ENCODE results near the gene TDRD10.

- TF ChIP-seq, protein P1, sequence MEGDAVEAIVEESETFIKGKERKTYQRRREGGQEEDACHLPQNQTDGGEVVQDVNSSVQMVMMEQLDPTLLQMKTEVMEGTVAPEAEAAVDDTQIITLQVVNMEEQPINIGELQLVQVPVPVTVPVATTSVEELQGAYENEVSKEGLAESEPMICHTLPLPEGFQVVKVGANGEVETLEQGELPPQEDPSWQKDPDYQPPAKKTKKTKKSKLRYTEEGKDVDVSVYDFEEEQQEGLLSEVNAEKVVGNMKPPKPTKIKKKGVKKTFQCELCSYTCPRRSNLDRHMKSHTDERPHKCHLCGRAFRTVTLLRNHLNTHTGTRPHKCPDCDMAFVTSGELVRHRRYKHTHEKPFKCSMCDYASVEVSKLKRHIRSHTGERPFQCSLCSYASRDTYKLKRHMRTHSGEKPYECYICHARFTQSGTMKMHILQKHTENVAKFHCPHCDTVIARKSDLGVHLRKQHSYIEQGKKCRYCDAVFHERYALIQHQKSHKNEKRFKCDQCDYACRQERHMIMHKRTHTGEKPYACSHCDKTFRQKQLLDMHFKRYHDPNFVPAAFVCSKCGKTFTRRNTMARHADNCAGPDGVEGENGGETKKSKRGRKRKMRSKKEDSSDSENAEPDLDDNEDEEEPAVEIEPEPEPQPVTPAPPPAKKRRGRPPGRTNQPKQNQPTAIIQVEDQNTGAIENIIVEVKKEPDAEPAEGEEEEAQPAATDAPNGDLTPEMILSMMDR (IDR thresholded peaks at IDR 0.05), result no peak
- TF ChIP-seq EZH2 (IDR thresholded peaks at IDR 0.05; ENCODE audit: borderline replicate concordance, insufficient read depth, low read depth, low read length, poor library complexity, severe bottlenecking), result no peak
These were observed 49.5 kb downstream of the TDRD10 start for GRCh38 chr1:154551474-154551873.

Data from B cell (primary cell).